Measurements from ENCODE around the gene DYNC2LI1.

DNA sequence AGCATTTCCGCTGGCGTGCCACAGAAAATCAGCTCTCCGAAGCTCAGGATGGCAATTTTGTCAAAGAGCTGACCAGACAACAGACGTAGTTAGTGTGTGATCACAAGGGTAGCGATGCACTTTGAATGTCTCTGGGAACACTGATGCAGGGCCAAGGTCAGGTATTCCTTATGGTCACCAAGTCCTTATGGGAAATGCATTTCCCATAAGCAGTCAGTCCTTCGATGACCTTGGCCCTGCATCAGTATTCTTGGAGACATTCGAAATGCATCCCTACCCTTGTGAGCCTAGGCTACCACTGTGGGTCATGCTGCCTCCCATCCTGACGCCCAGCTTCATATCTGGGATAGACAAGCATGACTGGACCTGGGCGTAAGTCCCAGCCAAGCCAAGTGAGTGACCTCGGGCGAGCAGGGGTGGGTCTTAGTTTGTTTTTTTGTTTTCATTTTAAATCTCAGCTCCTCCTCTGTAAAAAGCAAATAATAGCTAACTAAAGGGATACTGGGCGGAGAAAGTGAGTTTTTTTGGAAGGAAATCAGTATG lies 51.2 kb downstream of the DYNC2LI1 start:
- TF ChIP-seq, protein P1, sequence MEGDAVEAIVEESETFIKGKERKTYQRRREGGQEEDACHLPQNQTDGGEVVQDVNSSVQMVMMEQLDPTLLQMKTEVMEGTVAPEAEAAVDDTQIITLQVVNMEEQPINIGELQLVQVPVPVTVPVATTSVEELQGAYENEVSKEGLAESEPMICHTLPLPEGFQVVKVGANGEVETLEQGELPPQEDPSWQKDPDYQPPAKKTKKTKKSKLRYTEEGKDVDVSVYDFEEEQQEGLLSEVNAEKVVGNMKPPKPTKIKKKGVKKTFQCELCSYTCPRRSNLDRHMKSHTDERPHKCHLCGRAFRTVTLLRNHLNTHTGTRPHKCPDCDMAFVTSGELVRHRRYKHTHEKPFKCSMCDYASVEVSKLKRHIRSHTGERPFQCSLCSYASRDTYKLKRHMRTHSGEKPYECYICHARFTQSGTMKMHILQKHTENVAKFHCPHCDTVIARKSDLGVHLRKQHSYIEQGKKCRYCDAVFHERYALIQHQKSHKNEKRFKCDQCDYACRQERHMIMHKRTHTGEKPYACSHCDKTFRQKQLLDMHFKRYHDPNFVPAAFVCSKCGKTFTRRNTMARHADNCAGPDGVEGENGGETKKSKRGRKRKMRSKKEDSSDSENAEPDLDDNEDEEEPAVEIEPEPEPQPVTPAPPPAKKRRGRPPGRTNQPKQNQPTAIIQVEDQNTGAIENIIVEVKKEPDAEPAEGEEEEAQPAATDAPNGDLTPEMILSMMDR (IDR thresholded peaks at IDR 0.05; ENCODE audit: low read length) = no peak
- TF ChIP-seq EZH2 (IDR thresholded peaks at IDR 0.05; ENCODE audit: borderline replicate concordance, low read length) = no peak

Measured in OCI-LY1 (cell line).